Gastrocnemius medialis (tissue), 4 donors: ENCODE measurements around the gene RNLS. TPM values are rescaled to one million over a fixed set of nuclear protein-coding genes. Genes with fewer than 3 reads are reported as not detected.

Experiments
- ATAC-seq, 2 donors: fragments of 150-250 bp; one replicate each; pipeline ENCODE4 v1.9.1; 2016
- DNase-seq, 2 donors: peaks; one replicate each; pipeline ENCODE4 v3.0.0-alpha.2; 2019
- H3K27ac ChIP-seq, 4 donors: fragments of 200-600 bp; sonication (generic); 1 replicate in 1 of 4; 2 replicates in 3 of 4; pipeline ENCODE4 v1.5.1; 2016 to 2018; ENCODE audit warnings: mild to moderate bottlenecking in 2 of 4, moderate library complexity in 1 of 4
- H3K27me3 ChIP-seq, 3 donors: fragments of 200-600 bp; sonication (generic) in 2 of 3; 1 replicate in 1 of 3; 2 replicates in 2 of 3; pipeline versions ENCODE4 v1.5.1 to v1.6.0; 2016 to 2019; ENCODE audit warnings: mild to moderate bottlenecking in 1 of 3, moderate library complexity in 1 of 3
- H3K36me3 ChIP-seq, 2 donors: fragments of 200-600 bp; sonication (generic) in 1 of 2; one replicate each; pipeline ENCODE4 v1.5.1; 2017 to 2018
- H3K4me1 ChIP-seq, 2 donors: fragments of 200-600 bp; sonication (generic) in 1 of 2; one replicate each; pipeline ENCODE4 v1.5.1; 2016 to 2017; ENCODE audit warnings: mild to moderate bottlenecking in 2 of 2
- H3K4me3 ChIP-seq, 4 donors: fragments of 200-600 bp; sonication (generic) in 3 of 4; 1 replicate in 1 of 4; 2 replicates in 3 of 4; pipeline ENCODE4 v1.5.1; 2016 to 2019; ENCODE audit warnings: mild to moderate bottlenecking in 2 of 4
- H3K9me3 ChIP-seq, 3 donors: fragments of 200-600 bp; sonication (generic) in 2 of 3; 1 replicate in 1 of 3; 2 replicates in 2 of 3; pipeline ENCODE4 v1.5.1; 2016 to 2019
- CTCF ChIP-seq, 5 experiments: fragments of 450-650 bp in 3 of 5; fragments of 200-600 bp in 2 of 5; sonication (generic) in 2 of 5; IDR thresholded peaks in 4 of 5; conservative IDR thresholded peaks in 1 of 5; 1 replicate in 4 of 5; 2 replicates in 1 of 5; pipeline ENCODE4 v1.5.1; 2016 to 2019; ENCODE audit warnings: antibody characterized with exemption in 5 of 5, mild to moderate bottlenecking in 3 of 5, moderate library complexity in 3 of 5
- POLR2A ChIP-seq, 2 donors: fragments of 450-650 bp; IDR thresholded peaks; one replicate each; pipeline ENCODE4 v1.6.1; 2017; ENCODE audit warnings: antibody characterized with exemption in 2 of 2, mild to moderate bottlenecking in 2 of 2, moderate library complexity in 2 of 2
- in situ Hi-C, 4 donors: fragments of 200-750 bp; cut with MboI; loops; one replicate each; pipeline versions ENCODE4 v1.15.0 to v1.8.0; 2017; ENCODE audit warnings: low sequenced_read_pairs in 4 of 4
- intact Hi-C: fragments of 100-400 bp; cut with DNase I; formaldehyde crosslinking; loops from one replicate; pipeline ENCODE4 v1.15.1; 2023; ENCODE audit warnings: low total_unique reads
- total RNA-seq, 4 donors: library from RNA; depleted of rRNA; stranded (reverse); fragments of >200 nt; gene quantifications; one replicate each; pipeline versions ENCODE4 v1.1.0 to v1.2.3, GENCODE V29; 2016

RNLS gene
- total RNA-seq, 4 donors from 2014 or later = 8.1 to 17.5 (median 9.7) TPM

- Histone ChIP-seq H3K27ac (no peak overlapping the region), H3K4me1 (no peaks in the 10 kb centered on the region), H3K36me3 (no peaks in the 10 kb centered on the region), H3K27me3 (no peaks in the 10 kb centered on the region), H3K4me3 (no peak overlapping the region), H3K9me3 (no peaks in the 10 kb centered on the region)
- DNase-seq (no peak), ATAC-seq (no peak)
- TF ChIP-seq POLR2A (IDR thresholded peaks at IDR 0.05) (no peak), CTCF (IDR thresholded peaks at IDR 0.05 in 4 of 5, conservative IDR thresholded peaks at IDR 0.05 in 1 of 5) (no peak)
- intact Hi-C loops (no loop called here), in situ Hi-C loops (no loop called here)
These were observed 85.2 kb downstream of the RNLS start for GRCh38 chr10:88497913-88498312.

- no peaks in the 10 kb centered on the region for H3K4me1 ChIP-seq
- ATAC-seq (no peak), DNase-seq (no peak)
- no peaks in the 10 kb centered on the region for H3K27me3 ChIP-seq
- H3K9me3 ChIP-seq = no peaks in the 10 kb centered on the region
- no peak overlapping the region for H3K27ac ChIP-seq
- no peaks in the 10 kb centered on the region for H3K36me3 ChIP-seq
- no peak overlapping the region for H3K4me3 ChIP-seq
- no peak for TF ChIP-seq POLR2A (IDR thresholded peaks at IDR 0.05)
- no peak for TF ChIP-seq CTCF (IDR thresholded peaks at IDR 0.05 in 4 of 5, conservative IDR thresholded peaks at IDR 0.05 in 1 of 5)
- in situ Hi-C loops = no loop called here
- intact Hi-C loops = no loop called here
These were observed 88.6 kb downstream of the RNLS start for GRCh38 chr10:88494537-88494936.

GRCh38 chr10:88493691-88494483 is 89.2 kb downstream of the RNLS start:
- in situ Hi-C loops (no loop called here), intact Hi-C loops (no loop called here)
- H3K9me3 ChIP-seq = no peaks in the 10 kb centered on the region
- H3K27me3 ChIP-seq = no peaks in the 10 kb centered on the region
- no peak overlapping the region for H3K4me3 ChIP-seq
- no peaks in the 10 kb centered on the region for H3K36me3 ChIP-seq
- TF ChIP-seq POLR2A (IDR thresholded peaks at IDR 0.05) (no peak), CTCF (IDR thresholded peaks at IDR 0.05 in 4 of 5, conservative IDR thresholded peaks at IDR 0.05 in 1 of 5) (no peak)
- H3K27ac ChIP-seq = no peak overlapping the region
- peaks cover 0 to 2% of the 10 kb centered on the region in 2 donors for H3K4me1 ChIP-seq
- no peak for DNase-seq
- ATAC-seq = no peak

- intact Hi-C loops = no loop called here
- in situ Hi-C loops = no loop called here
- Histone ChIP-seq H3K4me1 (peaks cover 0 to 4% of the 10 kb centered on the region in 2 donors), H3K4me3 (no peak overlapping the region), H3K36me3 (no peaks in the 10 kb centered on the region), H3K27me3 (no peaks in the 10 kb centered on the region), H3K9me3 (no peaks in the 10 kb centered on the region), H3K27ac (no peak overlapping the region)
- TF ChIP-seq CTCF (IDR thresholded peaks at IDR 0.05 in 4 of 5, conservative IDR thresholded peaks at IDR 0.05 in 1 of 5) (no peak), POLR2A (IDR thresholded peaks at IDR 0.05) (no peak)
- no peak for DNase-seq
- no peak for ATAC-seq
These were observed 91.8 kb downstream of the RNLS start for GRCh38 chr10:88491314-88491713.
